ENCODE data around the gene SLC2A9. TPM values are rescaled to one million over a fixed set of nuclear protein-coding genes. Genes with fewer than 3 reads are reported as not detected.

The SLC2A9 gene
- total RNA-seq, 1 experiment from 2014 or later = 33.3 TPM

DNA sequence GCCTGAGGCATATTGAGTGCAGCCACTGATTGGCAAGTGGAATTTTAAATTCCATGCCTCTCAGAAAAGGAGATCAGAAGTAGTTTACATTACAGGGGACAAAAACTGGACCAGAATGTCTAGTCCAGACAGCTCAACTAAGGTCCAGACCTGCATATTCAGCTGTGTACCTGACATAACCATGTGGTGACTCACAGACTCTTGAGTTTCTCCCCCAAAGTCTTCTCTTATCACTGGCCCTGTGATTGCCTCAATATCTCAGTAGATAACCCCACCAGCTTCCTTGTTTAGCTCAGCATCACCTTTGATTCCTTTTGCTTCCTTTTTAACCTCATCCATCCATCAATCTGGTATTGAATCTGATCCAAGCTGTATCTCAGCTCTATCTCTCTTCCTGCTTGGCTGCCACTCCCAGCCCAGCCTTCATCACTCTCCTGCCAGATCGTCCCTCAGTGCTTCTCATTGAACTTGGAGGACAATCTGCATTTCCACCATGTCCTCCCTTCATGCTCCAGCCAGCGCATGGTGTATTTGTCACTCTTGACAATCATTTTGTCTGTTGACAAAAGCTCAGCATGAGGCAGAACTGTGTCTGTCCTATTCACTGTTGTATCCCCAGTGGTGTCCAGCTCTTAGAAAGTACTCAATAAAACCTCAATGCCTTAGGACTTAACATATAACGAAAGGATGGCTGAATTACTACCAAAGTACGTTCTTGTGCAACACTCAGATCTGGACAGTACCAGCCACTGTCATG, 27.8 kb upstream of the SLC2A9 start:
- ChIA-PET CTCF (no interaction called here), POLR2A (interaction anchor here (0.5 to 1.1 kb wide), 2 partner anchors 32 to 47 kb away, joined by 3 read pairs; no protein-coding TSS in a partner anchor)
- intact Hi-C loops (cut with micrococcal nuclease) = no loop called here
- DNase-seq (ENCODE audit: unreplicated experiment) = no peak
- H3K27ac Mint-ChIP-seq (ENCODE audit: low read depth, unreplicated experiment) = no peak overlapping the region
- no peaks in the 10 kb centered on the region for H3K9me3 Mint-ChIP-seq (ENCODE audit: unreplicated experiment)
- no peak overlapping the region for H3K4me3 Mint-ChIP-seq (ENCODE audit: unreplicated experiment)
- TF ChIP-seq, protein P1, sequence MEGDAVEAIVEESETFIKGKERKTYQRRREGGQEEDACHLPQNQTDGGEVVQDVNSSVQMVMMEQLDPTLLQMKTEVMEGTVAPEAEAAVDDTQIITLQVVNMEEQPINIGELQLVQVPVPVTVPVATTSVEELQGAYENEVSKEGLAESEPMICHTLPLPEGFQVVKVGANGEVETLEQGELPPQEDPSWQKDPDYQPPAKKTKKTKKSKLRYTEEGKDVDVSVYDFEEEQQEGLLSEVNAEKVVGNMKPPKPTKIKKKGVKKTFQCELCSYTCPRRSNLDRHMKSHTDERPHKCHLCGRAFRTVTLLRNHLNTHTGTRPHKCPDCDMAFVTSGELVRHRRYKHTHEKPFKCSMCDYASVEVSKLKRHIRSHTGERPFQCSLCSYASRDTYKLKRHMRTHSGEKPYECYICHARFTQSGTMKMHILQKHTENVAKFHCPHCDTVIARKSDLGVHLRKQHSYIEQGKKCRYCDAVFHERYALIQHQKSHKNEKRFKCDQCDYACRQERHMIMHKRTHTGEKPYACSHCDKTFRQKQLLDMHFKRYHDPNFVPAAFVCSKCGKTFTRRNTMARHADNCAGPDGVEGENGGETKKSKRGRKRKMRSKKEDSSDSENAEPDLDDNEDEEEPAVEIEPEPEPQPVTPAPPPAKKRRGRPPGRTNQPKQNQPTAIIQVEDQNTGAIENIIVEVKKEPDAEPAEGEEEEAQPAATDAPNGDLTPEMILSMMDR (IDR thresholded peaks at IDR 0.05; ENCODE audit: unreplicated experiment) = no peak
- no peaks in the 10 kb centered on the region for H3K36me3 Mint-ChIP-seq (ENCODE audit: insufficient read depth, unreplicated experiment)
- H3K4me1 Mint-ChIP-seq (ENCODE audit: insufficient read depth, unreplicated experiment) = peaks cover 6% of the 10 kb centered on the region
- H3K27me3 Mint-ChIP-seq (ENCODE audit: insufficient read depth, unreplicated experiment) = peaks cover 36% of the 10 kb centered on the region
- no TSS peak for BruUV-seq (replicated peaks)

- Mint-ChIP-seq H3K4me3 (ENCODE audit: unreplicated experiment) (no peak overlapping the region), H3K27ac (ENCODE audit: low read depth, unreplicated experiment) (no peak overlapping the region), H3K4me1 (ENCODE audit: insufficient read depth, unreplicated experiment) (peaks cover 6% of the 10 kb centered on the region), H3K9me3 (ENCODE audit: unreplicated experiment) (no peaks in the 10 kb centered on the region), H3K36me3 (ENCODE audit: insufficient read depth, unreplicated experiment) (no peaks in the 10 kb centered on the region), H3K27me3 (ENCODE audit: insufficient read depth, unreplicated experiment) (peaks cover 36% of the 10 kb centered on the region)
- BruUV-seq (replicated peaks) = no TSS peak
- intact Hi-C loops (cut with micrococcal nuclease) = no loop called here
- DNase-seq (ENCODE audit: unreplicated experiment) = no peak
- TF ChIP-seq, protein P1 (IDR thresholded peaks at IDR 0.05; ENCODE audit: unreplicated experiment) = no peak
- ChIA-PET POLR2A (no interaction called here), CTCF (interaction anchor here (0.5 kb wide), 1 partner anchor 647 kb away, joined by 3 read pairs; no protein-coding TSS in a partner anchor)
Observed at GRCh38 chr4:10047967-10048366, 26.7 kb upstream of the SLC2A9 start.

GRCh38 chr4:10046471-10046870, 25.2 kb upstream of the SLC2A9 start:
- Mint-ChIP-seq H3K36me3 (ENCODE audit: insufficient read depth, unreplicated experiment) (no peaks in the 10 kb centered on the region), H3K4me1 (ENCODE audit: insufficient read depth, unreplicated experiment) (peaks cover 6% of the 10 kb centered on the region), H3K9me3 (ENCODE audit: unreplicated experiment) (no peaks in the 10 kb centered on the region), H3K27me3 (ENCODE audit: insufficient read depth, unreplicated experiment) (peaks cover 21% of the 10 kb centered on the region), H3K27ac (ENCODE audit: low read depth, unreplicated experiment) (no peak overlapping the region), H3K4me3 (ENCODE audit: unreplicated experiment) (no peak overlapping the region)
- DNase-seq (ENCODE audit: unreplicated experiment) = no peak
- TF ChIP-seq, protein P1 (IDR thresholded peaks at IDR 0.05; ENCODE audit: unreplicated experiment) = no peak
- intact Hi-C loops (cut with micrococcal nuclease) = no loop called here
- CTCF ChIA-PET = no interaction called here
- POLR2A ChIA-PET = interaction anchor here (1.2 kb wide), 1 partner anchor 14 kb away, joined by 3 read pairs; no protein-coding TSS in a partner anchor
- no TSS peak for BruUV-seq (replicated peaks)

DNA sequence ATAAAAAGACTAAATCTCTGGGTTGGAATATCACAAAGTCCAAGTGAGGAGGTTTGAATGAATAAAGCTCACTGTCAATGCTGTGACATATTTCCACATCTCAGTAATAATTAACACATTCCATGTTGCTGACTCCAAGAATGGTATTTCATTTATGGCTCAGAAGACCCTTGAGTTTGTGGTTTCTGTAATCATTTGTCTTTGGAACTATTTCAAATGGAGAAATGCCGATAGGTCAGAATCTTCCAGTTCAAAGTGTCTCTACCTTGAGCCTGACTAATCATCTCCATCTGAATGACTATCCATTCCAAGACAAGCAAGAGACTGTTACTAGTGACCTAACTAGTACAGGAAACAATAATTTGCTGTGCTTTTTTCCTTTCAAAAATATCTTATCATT, 24.2 kb upstream of the SLC2A9 start:
- no peak overlapping the region for H3K4me3 Mint-ChIP-seq (ENCODE audit: unreplicated experiment)
- no peaks in the 10 kb centered on the region for H3K9me3 Mint-ChIP-seq (ENCODE audit: unreplicated experiment)
- POLR2A ChIA-PET = no interaction called here
- H3K4me1 Mint-ChIP-seq (ENCODE audit: insufficient read depth, unreplicated experiment) = peaks cover 6% of the 10 kb centered on the region
- CTCF ChIA-PET = interaction anchor here (0.5 kb wide), 1 partner anchor 282 kb away, joined by 3 read pairs; no protein-coding TSS in a partner anchor
- DNase-seq (ENCODE audit: unreplicated experiment) = no peak
- H3K36me3 Mint-ChIP-seq (ENCODE audit: insufficient read depth, unreplicated experiment) = no peaks in the 10 kb centered on the region
- TF ChIP-seq, protein P1 (IDR thresholded peaks at IDR 0.05; ENCODE audit: unreplicated experiment) = no peak
- intact Hi-C loops (cut with micrococcal nuclease) = no loop called here
- no peak overlapping the region for H3K27ac Mint-ChIP-seq (ENCODE audit: low read depth, unreplicated experiment)
- peaks cover 11% of the 10 kb centered on the region for H3K27me3 Mint-ChIP-seq (ENCODE audit: insufficient read depth, unreplicated experiment)
- BruUV-seq (replicated peaks) = no TSS peak

All from MCF 10A (cell line).